Astrocyte (in vitro differentiated cells and primary cell): ENCODE measurements around the gene ADD3.

Experiments
- EZH2 ChIP-seq: IDR thresholded peaks from 2 replicates; pipeline ENCODE4 v1.6.1; 2012; ENCODE audit warnings: mild to moderate bottlenecking, low read length, inconsistent platforms; ENCODE audit not compliant: insufficient read depth
- TF ChIP-seq, protein P1 (sequence below): IDR thresholded peaks from 2 replicates; pipeline ENCODE4 v1.5.1; 2011; ENCODE audit warnings: low read depth, mild to moderate bottlenecking, inconsistent platforms, low read length, moderate library complexity; ENCODE audit not compliant: insufficient read depth

GRCh38 chr10:110040108-110040507, 32.3 kb downstream of the ADD3 start:
- TF ChIP-seq, protein P1, sequence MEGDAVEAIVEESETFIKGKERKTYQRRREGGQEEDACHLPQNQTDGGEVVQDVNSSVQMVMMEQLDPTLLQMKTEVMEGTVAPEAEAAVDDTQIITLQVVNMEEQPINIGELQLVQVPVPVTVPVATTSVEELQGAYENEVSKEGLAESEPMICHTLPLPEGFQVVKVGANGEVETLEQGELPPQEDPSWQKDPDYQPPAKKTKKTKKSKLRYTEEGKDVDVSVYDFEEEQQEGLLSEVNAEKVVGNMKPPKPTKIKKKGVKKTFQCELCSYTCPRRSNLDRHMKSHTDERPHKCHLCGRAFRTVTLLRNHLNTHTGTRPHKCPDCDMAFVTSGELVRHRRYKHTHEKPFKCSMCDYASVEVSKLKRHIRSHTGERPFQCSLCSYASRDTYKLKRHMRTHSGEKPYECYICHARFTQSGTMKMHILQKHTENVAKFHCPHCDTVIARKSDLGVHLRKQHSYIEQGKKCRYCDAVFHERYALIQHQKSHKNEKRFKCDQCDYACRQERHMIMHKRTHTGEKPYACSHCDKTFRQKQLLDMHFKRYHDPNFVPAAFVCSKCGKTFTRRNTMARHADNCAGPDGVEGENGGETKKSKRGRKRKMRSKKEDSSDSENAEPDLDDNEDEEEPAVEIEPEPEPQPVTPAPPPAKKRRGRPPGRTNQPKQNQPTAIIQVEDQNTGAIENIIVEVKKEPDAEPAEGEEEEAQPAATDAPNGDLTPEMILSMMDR, result no peak
- TF ChIP-seq EZH2, result no peak
